ENCODE results near the gene RELA.
A peak's percentile ranks its signal among the peaks of the same experiment; 100 is the strongest.
"Not testable (repeated sequence)": the region's sequence is repeated elsewhere in the genome, so short reads cannot be mapped to it uniquely, and the experiment has no call there.

Gene RELA

GRCh38 chr11:65662799-65663638 lies at the start of gene RELA:
RELA (minus strand) TSS chr11:65662916; CDS start chr11:65662832, 84 bp downstream.
- DNase-seq (ENCODE audit: low read depth in 1 of 2, low spot score in 1 of 2) = peak; percentile 88 to 95
- in situ Hi-C loops (cut with HindIII; ENCODE audit: low pct_unique_long_range_greater_than_20kb, low sequenced_read_pairs) = no loop called here

DNA sequence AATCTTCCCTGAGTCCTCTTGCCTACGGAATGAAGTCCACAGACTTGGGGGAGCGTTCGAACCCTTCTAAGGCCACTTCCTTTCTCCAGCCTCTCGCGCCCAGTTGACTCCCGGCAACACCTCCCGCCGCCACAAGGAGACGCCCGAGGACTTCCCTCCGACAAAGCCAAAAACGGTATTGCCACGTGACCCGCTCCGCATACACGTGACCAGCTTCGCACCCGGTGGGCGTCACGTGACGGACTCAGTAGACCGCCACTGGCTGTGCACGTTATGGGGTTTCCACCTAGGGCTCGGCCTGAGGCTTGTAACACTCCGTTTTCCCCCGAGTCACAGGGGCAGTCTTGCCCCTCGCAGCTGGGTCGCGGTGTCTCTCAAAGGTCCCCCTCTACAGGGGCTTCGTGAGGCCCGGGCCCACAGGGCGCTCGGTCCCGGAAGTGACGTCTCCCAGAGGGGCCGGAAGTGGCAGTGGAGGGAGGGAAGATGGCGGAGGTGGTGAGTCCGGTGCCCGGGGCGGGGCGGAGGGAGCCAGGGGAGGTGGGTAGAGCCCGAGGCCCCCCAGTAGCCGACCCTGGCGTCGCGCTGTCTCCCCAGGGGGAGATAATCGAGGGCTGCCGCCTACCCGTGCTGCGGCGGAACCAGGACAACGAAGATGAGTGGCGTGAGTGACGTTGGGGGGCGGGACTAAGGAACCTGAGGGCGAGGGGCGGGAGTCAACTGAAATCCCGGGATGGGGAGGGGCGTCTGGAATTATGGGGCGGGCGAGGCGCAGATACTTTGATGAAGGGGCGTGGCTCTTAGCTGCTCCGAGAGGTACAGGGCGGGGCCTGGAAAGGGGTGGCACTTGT lies 49.3 kb upstream of the RELA start, which contains the start of gene KAT5:
Gene KAT5 (plus strand): TSS at position 468 of the 848 bp plus-strand sequence. CDS start 16 bp downstream, at position 484.
- peak; percentile 95 to 100 for DNase-seq (ENCODE audit: low read depth in 1 of 2, low spot score in 1 of 2)
- in situ Hi-C loops (cut with HindIII; ENCODE audit: low pct_unique_long_range_greater_than_20kb, low sequenced_read_pairs) = no loop called here
- no peak for TF ChIP-seq JUND (IDR thresholded peaks at IDR 0.05; ENCODE audit: low read depth)

More at GRCh38 chr11:65662799-65663638, at the start of gene RELA:
- no peak; the same call in 1 of the 2 replicates for TF ChIP-seq JUND (IDR thresholded peaks at IDR 0.05; ENCODE audit: low read depth)

DNA sequence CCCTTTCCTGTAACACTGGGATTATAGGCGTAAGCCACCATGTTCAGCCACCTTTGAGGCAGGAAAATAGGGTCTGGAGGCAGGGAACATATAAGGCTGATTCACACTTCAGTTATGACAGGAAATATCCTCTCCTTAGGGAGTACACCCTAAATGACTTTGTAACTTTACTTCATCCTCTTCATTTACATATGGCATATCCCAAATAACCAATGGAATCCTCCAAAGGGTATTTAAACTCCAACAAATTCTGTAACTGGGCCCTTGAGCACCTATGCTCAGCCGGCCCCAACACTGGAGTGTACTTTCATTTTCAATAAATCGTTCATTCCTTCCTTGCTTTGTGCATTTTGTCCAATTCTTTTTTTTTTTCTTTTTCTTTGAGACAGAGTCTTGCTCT lies 47.7 kb upstream of the RELA start:
- no peak for DNase-seq (ENCODE audit: low read depth in 1 of 2, low spot score in 1 of 2)
- in situ Hi-C loops (cut with HindIII; ENCODE audit: low pct_unique_long_range_greater_than_20kb, low sequenced_read_pairs) = no loop called here

DNA sequence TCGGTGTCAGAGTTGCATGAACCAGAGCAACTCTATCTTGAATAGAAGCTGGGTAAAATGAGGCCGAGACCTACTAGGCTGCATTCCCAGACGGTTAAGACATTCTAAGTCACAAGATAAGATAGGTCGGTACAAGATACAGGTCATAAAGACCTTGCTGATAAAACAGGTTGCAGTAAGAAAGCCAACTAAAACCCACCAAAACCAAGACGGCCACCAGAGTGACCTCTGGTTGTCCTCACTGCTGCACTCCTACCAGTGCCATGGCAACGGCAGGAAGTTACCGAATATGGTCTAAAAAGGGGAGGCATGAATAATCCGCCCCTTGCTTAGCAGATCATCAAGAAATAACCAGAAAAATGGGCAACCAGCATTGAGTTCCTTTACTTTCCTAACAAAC lies 46.9 kb upstream of the RELA start:
- no peak for TF ChIP-seq JUND (IDR thresholded peaks at IDR 0.05; ENCODE audit: low read depth)
- in situ Hi-C loops (cut with HindIII; ENCODE audit: low pct_unique_long_range_greater_than_20kb, low sequenced_read_pairs) = no loop called here
- no peak for DNase-seq (ENCODE audit: low read depth in 1 of 2, low spot score in 1 of 2)

More for the DNA sequence above, 47.7 kb upstream of the RELA start:
- TF ChIP-seq JUND (IDR thresholded peaks at IDR 0.05; ENCODE audit: low read depth) = no peak

- in situ Hi-C loops (cut with HindIII; ENCODE audit: low pct_unique_long_range_greater_than_20kb, low sequenced_read_pairs) = no loop called here
- no peak for DNase-seq (ENCODE audit: low read depth in 1 of 2, low spot score in 1 of 2)
- TF ChIP-seq JUND (IDR thresholded peaks at IDR 0.05; ENCODE audit: low read depth) = no peak
Measured at GRCh38 chr11:65708451-65708850, 45.7 kb upstream of the RELA start.

GRCh38 chr11:65707002-65707401 lies 44.3 kb upstream of the RELA start:
- in situ Hi-C loops (cut with HindIII; ENCODE audit: low pct_unique_long_range_greater_than_20kb, low sequenced_read_pairs) = not testable (repeated sequence)

GRCh38 chr11:65706303-65706763 lies 43.6 kb upstream of the RELA start:
- in situ Hi-C loops (cut with HindIII; ENCODE audit: low pct_unique_long_range_greater_than_20kb, low sequenced_read_pairs) = not testable (repeated sequence)
- peak in 1 of 2 experiments; percentile 58 for DNase-seq (ENCODE audit: low read depth in 1 of 2, low spot score in 1 of 2)

More at GRCh38 chr11:65707002-65707401, 44.3 kb upstream of the RELA start:
- DNase-seq (ENCODE audit: low read depth in 1 of 2, low spot score in 1 of 2) = not testable (repeated sequence)

- in situ Hi-C loops (cut with HindIII; ENCODE audit: low pct_unique_long_range_greater_than_20kb, low sequenced_read_pairs) = no loop called here
- DNase-seq (ENCODE audit: low read depth in 1 of 2, low spot score in 1 of 2) = no peak
- no peak for TF ChIP-seq JUND (IDR thresholded peaks at IDR 0.05; ENCODE audit: low read depth)
Measured at GRCh38 chr11:65703846-65704245, 41.1 kb upstream of the RELA start.

DNA sequence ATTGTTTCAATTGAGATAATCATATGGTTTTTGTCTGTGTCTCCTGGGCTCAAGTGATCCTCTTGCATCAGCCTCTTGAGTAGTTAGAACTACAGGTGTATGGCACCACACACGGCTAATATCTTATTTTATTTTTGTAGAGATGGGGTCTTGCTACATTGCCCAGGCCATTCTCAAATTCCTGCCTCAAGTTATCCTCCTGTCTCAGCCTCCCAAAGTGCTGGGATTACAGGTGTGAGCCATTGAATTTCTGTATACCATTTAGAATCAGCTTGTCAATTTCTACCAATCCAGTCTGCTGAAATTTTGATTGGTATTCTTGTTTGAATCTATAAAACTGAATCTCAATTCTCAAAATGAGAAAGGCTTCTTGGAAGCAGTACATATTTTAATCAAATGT lies 39.0 kb upstream of the RELA start:
- TF ChIP-seq JUND (IDR thresholded peaks at IDR 0.05; ENCODE audit: low read depth) = no peak
- no peak for DNase-seq (ENCODE audit: low read depth in 1 of 2, low spot score in 1 of 2)
- in situ Hi-C loops (cut with HindIII; ENCODE audit: low pct_unique_long_range_greater_than_20kb, low sequenced_read_pairs) = no loop called here

DNA sequence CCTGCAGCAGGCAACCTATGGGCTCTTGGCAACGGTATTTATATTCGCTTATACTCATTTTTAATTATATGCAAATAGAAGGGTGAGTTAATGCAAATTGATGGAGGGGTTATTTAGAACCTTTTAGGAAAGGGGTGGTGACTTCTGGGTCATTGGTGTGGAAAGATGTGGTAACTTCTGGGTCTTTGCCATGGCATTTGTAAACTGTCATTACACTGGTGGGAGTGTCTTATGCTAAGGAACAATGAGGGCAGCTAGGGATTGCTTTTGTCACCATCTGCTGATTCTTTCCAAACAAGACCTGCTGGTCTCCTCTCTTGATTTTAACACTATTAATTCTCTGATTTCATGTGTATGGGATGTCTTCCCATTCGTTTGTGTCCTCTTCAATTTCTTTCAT lies 37.7 kb upstream of the RELA start:
- DNase-seq (ENCODE audit: low read depth in 1 of 2, low spot score in 1 of 2) = no peak

DNA sequence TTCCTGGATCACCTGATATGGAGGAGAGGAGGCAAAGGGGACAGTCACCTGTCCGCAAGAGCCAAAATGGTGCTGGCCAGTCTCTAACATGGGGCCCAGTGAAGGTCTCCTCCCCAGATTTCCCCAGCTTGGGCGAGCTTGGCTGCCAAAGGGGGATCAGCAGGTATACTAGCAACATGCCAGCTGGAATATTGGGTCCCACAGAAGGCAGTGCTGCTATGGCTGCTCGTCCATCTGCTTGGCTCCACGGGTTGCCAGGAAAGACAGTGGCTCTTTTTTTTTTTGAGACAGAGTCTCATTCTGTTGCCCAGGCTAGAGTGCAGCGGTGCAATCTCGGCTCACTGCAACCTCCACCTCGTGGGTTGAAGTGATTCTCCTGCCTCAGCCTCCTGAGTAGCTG lies 36.6 kb upstream of the RELA start:
- in situ Hi-C loops (cut with HindIII; ENCODE audit: low pct_unique_long_range_greater_than_20kb, low sequenced_read_pairs) = no loop called here
- no peak for TF ChIP-seq JUND (IDR thresholded peaks at IDR 0.05; ENCODE audit: low read depth)
- no peak for DNase-seq (ENCODE audit: low read depth in 1 of 2, low spot score in 1 of 2)

More for the DNA sequence above, 37.7 kb upstream of the RELA start:
- in situ Hi-C loops (cut with HindIII; ENCODE audit: low pct_unique_long_range_greater_than_20kb, low sequenced_read_pairs) = no loop called here
- TF ChIP-seq JUND (IDR thresholded peaks at IDR 0.05; ENCODE audit: low read depth) = no peak

GRCh38 chr11:65698205-65698604 lies 35.5 kb upstream of the RELA start:
- no peak for DNase-seq (ENCODE audit: low read depth in 1 of 2, low spot score in 1 of 2)
- in situ Hi-C loops (cut with HindIII; ENCODE audit: low pct_unique_long_range_greater_than_20kb, low sequenced_read_pairs) = no loop called here
- no peak for TF ChIP-seq JUND (IDR thresholded peaks at IDR 0.05; ENCODE audit: low read depth)
